ENCODE results near the gene PLA2G7.

DNA sequence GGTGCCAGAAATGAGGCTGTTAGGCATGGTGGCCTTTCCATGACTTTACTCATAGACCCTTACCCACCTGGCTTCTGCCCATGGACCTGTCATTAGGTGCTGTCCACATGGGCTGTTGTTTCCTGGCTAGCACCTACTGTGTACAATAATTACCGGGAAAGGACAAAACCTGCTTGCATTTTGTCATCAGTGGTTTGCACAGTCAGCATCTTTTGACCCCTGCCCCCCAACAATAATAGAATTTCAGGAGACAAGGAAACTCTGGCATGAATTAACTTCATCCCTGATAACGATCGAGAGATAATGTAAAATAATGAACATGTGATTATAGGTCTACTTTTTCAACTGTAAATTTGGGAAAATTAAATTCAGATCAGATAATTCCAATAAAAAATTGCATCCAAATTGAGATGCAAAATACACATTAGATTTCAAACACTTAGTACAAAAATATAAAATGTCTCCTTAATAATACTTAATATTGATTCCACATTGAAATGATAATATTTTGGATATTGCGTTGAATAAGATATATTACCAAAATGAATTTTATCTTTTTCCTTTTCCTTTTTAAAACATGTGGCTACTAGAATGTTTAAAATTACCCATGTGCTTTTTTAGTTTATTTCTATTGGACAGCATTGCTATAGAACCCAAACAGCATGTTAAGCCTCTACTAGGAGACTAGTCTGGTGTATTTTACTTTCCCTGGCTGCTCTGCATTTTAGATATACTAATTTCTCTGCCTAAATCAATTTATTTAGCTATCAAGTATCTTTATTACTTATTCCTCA lies 24.0 kb upstream of the PLA2G7 start:
- TF ChIP-seq, protein P1, sequence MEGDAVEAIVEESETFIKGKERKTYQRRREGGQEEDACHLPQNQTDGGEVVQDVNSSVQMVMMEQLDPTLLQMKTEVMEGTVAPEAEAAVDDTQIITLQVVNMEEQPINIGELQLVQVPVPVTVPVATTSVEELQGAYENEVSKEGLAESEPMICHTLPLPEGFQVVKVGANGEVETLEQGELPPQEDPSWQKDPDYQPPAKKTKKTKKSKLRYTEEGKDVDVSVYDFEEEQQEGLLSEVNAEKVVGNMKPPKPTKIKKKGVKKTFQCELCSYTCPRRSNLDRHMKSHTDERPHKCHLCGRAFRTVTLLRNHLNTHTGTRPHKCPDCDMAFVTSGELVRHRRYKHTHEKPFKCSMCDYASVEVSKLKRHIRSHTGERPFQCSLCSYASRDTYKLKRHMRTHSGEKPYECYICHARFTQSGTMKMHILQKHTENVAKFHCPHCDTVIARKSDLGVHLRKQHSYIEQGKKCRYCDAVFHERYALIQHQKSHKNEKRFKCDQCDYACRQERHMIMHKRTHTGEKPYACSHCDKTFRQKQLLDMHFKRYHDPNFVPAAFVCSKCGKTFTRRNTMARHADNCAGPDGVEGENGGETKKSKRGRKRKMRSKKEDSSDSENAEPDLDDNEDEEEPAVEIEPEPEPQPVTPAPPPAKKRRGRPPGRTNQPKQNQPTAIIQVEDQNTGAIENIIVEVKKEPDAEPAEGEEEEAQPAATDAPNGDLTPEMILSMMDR (IDR thresholded peaks at IDR 0.05), result no peak
- no peak for TF ChIP-seq POLR2AphosphoS5 (IDR thresholded peaks at IDR 0.05)
- TF ChIP-seq POLR2A (IDR thresholded peaks at IDR 0.05; ENCODE audit: low read depth), result no peak

Measured in esophagus muscularis mucosa (tissue), 3 donors.